Endothelial cell of umbilical vein (primary cell): ENCODE results near the gene EEF1AKMT4. TPM values are rescaled to one million over a fixed set of nuclear protein-coding genes. Genes with fewer than 3 reads are reported as not detected.

Source experiments
- BruUV-seq: library from RNA; stranded (reverse); fragments of 400-500 nt; replicated peaks from 2 replicates; lab custom pipeline; 2021; lab: Mats Ljungman, UMichigan
- CTCF ChIA-PET: fragments of 300-600, 350-600 bp; sonication (Branson Sonifier 250); formaldehyde crosslinking; loops from one replicate; lab custom pipeline; 2021; ENCODE audit warnings: antibody characterized with exemption, inconsistent platforms; lab: Charles Lee
- POLR2A ChIA-PET: fragments of 300-600, 350-600 bp; sonication (Branson Sonifier 250); formaldehyde crosslinking; loops from one replicate; lab custom pipeline; 2021; ENCODE audit warnings: antibody characterized with exemption, inconsistent platforms; lab: Charles Lee
- DNase-seq: peaks from one replicate; pipeline ENCODE4 v3.0.0-alpha.2; 2011; ENCODE audit warnings: low read depth, low spot score
- FAIRE-seq: peaks from 2 replicates; lab custom pipeline; 2011; peaks lifted over from hg19 to GRCh38; lab: Jason Lieb, UNC
- H2AFZ ChIP-seq: 2 replicates; pipeline ENCODE4 v1.6.0; 2012; ENCODE audit warnings: low read depth, low read length, control low read depth, inconsistent platforms
- H3K27ac ChIP-seq: 2 replicates; pipeline ENCODE4 v1.5.1; 2011; ENCODE audit warnings: low read depth, mild to moderate bottlenecking, control low read depth, low read length, moderate library complexity; ENCODE audit not compliant: insufficient read depth
- H3K27me3 ChIP-seq, 2 experiments: 2 replicates each; pipeline versions ENCODE4 v1.6.0 to v1.6.1; 2011; ENCODE audit warnings: low read length in 2 of 2, mixed read lengths in 1 of 2; ENCODE audit not compliant: control insufficient read depth in 2 of 2, insufficient read depth in 2 of 2
- H3K36me3 ChIP-seq, 2 experiments: 2 replicates in 1 of 2; 3 replicates in 1 of 2; pipeline ENCODE4 v1.5.1; 2011; ENCODE audit warnings: low read length in 2 of 2, mild to moderate bottlenecking in 1 of 2, moderate library complexity in 1 of 2; ENCODE audit not compliant: control insufficient read depth in 2 of 2, insufficient read depth in 2 of 2; ENCODE audit errors: extremely low read depth in 1 of 2
- H3K4me1 ChIP-seq: 3 replicates; pipeline ENCODE4 v1.5.1; 2011; ENCODE audit warnings: mild to moderate bottlenecking, low read length; ENCODE audit not compliant: control insufficient read depth, insufficient read depth; ENCODE audit errors: extremely low read depth
- H3K4me2 ChIP-seq: 2 replicates; pipeline ENCODE4 v1.6.1; 2011; ENCODE audit warnings: low read length, control low read depth, mixed read lengths; ENCODE audit not compliant: insufficient read depth
- H3K4me3 ChIP-seq, 3 experiments: fragments of 200-600 bp in 1 of 3; sonication (generic), shearing (Covaris generic) in 1 of 3; replicated peaks in 1 of 3; 2 replicates each; pipeline ENCODE4 v1.5.1; 2011 to 2016; ENCODE audit warnings: control low read depth in 3 of 3, low read length in 3 of 3, mild to moderate bottlenecking in 2 of 3, inconsistent platforms in 1 of 3, low read depth in 1 of 3, moderate library complexity in 1 of 3; ENCODE audit not compliant: insufficient read depth in 1 of 3
- H3K79me2 ChIP-seq: 2 replicates; pipeline ENCODE4 v1.6.0; 2012; ENCODE audit warnings: low read length, inconsistent platforms; ENCODE audit not compliant: control insufficient read depth, insufficient read depth
- H3K9ac ChIP-seq: replicated peaks from 2 replicates; pipeline ENCODE3; 2011; ENCODE audit warnings: low read length, control low read depth; ENCODE audit not compliant: insufficient read depth; ENCODE audit errors: extremely low read depth
- H3K9me1 ChIP-seq: replicated peaks from 3 replicates; pipeline ENCODE4 v1.6.0; 2011; ENCODE audit warnings: mild to moderate bottlenecking, low read length; ENCODE audit not compliant: control insufficient read depth, insufficient read depth; ENCODE audit errors: extremely low read depth
- H3K9me3 ChIP-seq: replicated peaks from 2 replicates; pipeline ENCODE4 v1.5.1; 2012; ENCODE audit warnings: low read length, inconsistent platforms; ENCODE audit not compliant: control insufficient read depth, insufficient read depth
- H4K20me1 ChIP-seq: replicated peaks from 2 replicates; pipeline ENCODE3; 2011; ENCODE audit warnings: mild to moderate bottlenecking, low read length; ENCODE audit not compliant: control insufficient read depth, insufficient read depth; ENCODE audit errors: extremely low read depth
- CTCF ChIP-seq, 2 donors: IDR thresholded peaks; 1 replicate in 1 of 2; 2 replicates in 1 of 2; pipeline ENCODE4 v1.5.1; 2011; ENCODE audit warnings: low read length in 2 of 2, mild to moderate bottlenecking in 2 of 2, moderate library complexity in 2 of 2, control low read depth in 1 of 2, inconsistent platforms in 1 of 2, low read depth in 1 of 2; ENCODE audit not compliant: insufficient read depth in 1 of 2; ENCODE audit errors: extremely low read depth in 1 of 2
- FOS ChIP-seq: IDR thresholded peaks from 2 replicates; pipeline ENCODE4 v1.6.1; 2011; ENCODE audit warnings: mild to moderate bottlenecking, low read length, moderate library complexity, borderline replicate concordance; ENCODE audit not compliant: insufficient read depth
- GATA2 ChIP-seq: IDR thresholded peaks from 2 replicates; pipeline ENCODE4 v1.7.0; 2011; ENCODE audit warnings: low read depth, mild to moderate bottlenecking, moderate library complexity, mixed read lengths, low read length; ENCODE audit not compliant: insufficient read length, insufficient read depth
- JUN ChIP-seq: IDR thresholded peaks from 2 replicates; pipeline ENCODE4 v1.6.1; 2011; ENCODE audit warnings: borderline replicate concordance, low read depth; ENCODE audit not compliant: insufficient read length, insufficient read depth
- MAX ChIP-seq: IDR thresholded peaks from 2 replicates; pipeline ENCODE4 v1.6.1; 2011; ENCODE audit not compliant: insufficient read depth, insufficient read length
- POLR2AphosphoS5 ChIP-seq: IDR thresholded peaks from 2 replicates; pipeline ENCODE4 v1.6.1; 2012; ENCODE audit warnings: low read depth, mild to moderate bottlenecking, control low read depth, low read length, moderate library complexity; ENCODE audit not compliant: insufficient read depth
- dilution Hi-C: fragments of 300-500 bp; cut with MboI; formaldehyde crosslinking; loops from one replicate; pipeline ENCODE4 v1.15.0; 2019; ENCODE audit warnings: low sequenced_read_pairs; ENCODE audit not compliant: extremely low pct_ligation_motif_present
- intact Hi-C: fragments of 100-400 bp; cut with micrococcal nuclease; formaldehyde crosslinking; loops from one replicate; pipeline ENCODE4 v1.10.0; 2022
- polyA plus RNA-seq, 4 experiments: library from polyadenylated mRNA; depleted of rRNA in 3 of 4; stranded (reverse) in 3 of 4; unstranded in 1 of 4; fragments of >200 nt; gene quantifications; 2 replicates each; pipeline versions ENCODE4 v1.2.1 to v1.2.3, GENCODE V29; 2011 to 2012; ENCODE audit warnings: missing spikeins in 1 of 4
- total RNA-seq: library from RNA; stranded (reverse); gene quantifications from 2 replicates; pipeline ENCODE4 v1.2.3, GENCODE V29; 2021

The EEF1AKMT4 gene
- total and polyA plus RNA-seq, 2 donors (not counting 3 experiments of a cell fraction or from before 2014, with no cell fraction given) = 3.4 to 8.0 TPM

GRCh38 chr3:184236033-184236410 is 13.4 kb upstream of the EEF1AKMT4 start:
- Histone ChIP-seq H3K9me3 (no peaks in the 10 kb centered on the region), H3K36me3 (no peaks in the 10 kb centered on the region), H3K79me2 (no peaks in the 10 kb centered on the region), H2AFZ (no peak overlapping the region), H3K9ac (no peak overlapping the region), H3K4me2 (no peak overlapping the region), H4K20me1 (no peaks in the 10 kb centered on the region), H3K9me1 (no peaks in the 10 kb centered on the region), H3K27ac (no peak overlapping the region), H3K4me3 (no peak overlapping the region), H3K4me1 (no peaks in the 10 kb centered on the region), H3K27me3 (peaks cover 18 to 19% of the 10 kb centered on the region in 2 experiments)
- CTCF ChIA-PET = interaction anchor here (8.1 kb wide), 1 partner anchor 9 kb away, joined by 98 read pairs; the partner anchor contains the start of gene VWA5B2
- TF ChIP-seq POLR2AphosphoS5 (no peak), GATA2 (no peak), JUN (no peak), CTCF (IDR thresholded peaks at IDR 0.05; ENCODE audit: extremely low read depth in 1 of 2, insufficient read depth in 1 of 2, low read depth in 1 of 2, low read length in 2 of 2) (no peak), FOS (no peak), MAX (no peak)
- no TSS peak for BruUV-seq
- dilution Hi-C loops = no loop called here
- no peak for DNase-seq
- FAIRE-seq = no peak
- POLR2A ChIA-PET = no interaction called here
- intact Hi-C loops = no loop called here
